Gastrocnemius medialis (tissue), 4 donors: Measurements from ENCODE around the gene CASP4.

Source experiments
- POLR2A ChIP-seq, 2 donors: fragments of 450-650 bp; IDR thresholded peaks; one replicate each; pipeline ENCODE4 v1.6.1; 2017; ENCODE audit warnings: antibody characterized with exemption in 2 of 2, mild to moderate bottlenecking in 2 of 2, moderate library complexity in 2 of 2
- TF ChIP-seq, protein P1 (sequence below), 5 experiments: fragments of 450-650 bp in 3 of 5; fragments of 200-600 bp in 2 of 5; sonication (generic) in 2 of 5; IDR thresholded peaks in 4 of 5; conservative IDR thresholded peaks in 1 of 5; 1 replicate in 4 of 5; 2 replicates in 1 of 5; pipeline ENCODE4 v1.5.1; 2016 to 2019; ENCODE audit warnings: antibody characterized with exemption in 5 of 5, mild to moderate bottlenecking in 3 of 5, moderate library complexity in 3 of 5

DNA sequence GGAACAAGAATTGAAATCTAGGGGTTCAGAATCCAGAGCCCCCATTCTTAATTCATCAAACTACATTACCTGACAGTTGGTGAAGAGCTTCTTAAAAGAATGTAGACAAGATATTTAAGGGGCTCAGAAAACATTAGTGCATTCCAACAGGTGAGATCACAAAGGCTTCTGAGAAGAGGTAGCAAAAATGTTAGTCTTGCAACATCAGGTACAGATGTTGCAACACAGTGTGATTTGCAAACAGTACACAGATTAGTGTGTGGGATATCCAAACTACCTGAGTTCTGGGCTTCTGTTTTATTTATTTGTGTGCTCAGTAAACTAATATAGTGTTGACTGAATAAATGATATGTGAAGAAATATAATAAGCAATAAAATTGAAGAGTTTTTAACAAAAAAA, 11.8 kb downstream of the CASP4 start:
- TF ChIP-seq, protein P1, sequence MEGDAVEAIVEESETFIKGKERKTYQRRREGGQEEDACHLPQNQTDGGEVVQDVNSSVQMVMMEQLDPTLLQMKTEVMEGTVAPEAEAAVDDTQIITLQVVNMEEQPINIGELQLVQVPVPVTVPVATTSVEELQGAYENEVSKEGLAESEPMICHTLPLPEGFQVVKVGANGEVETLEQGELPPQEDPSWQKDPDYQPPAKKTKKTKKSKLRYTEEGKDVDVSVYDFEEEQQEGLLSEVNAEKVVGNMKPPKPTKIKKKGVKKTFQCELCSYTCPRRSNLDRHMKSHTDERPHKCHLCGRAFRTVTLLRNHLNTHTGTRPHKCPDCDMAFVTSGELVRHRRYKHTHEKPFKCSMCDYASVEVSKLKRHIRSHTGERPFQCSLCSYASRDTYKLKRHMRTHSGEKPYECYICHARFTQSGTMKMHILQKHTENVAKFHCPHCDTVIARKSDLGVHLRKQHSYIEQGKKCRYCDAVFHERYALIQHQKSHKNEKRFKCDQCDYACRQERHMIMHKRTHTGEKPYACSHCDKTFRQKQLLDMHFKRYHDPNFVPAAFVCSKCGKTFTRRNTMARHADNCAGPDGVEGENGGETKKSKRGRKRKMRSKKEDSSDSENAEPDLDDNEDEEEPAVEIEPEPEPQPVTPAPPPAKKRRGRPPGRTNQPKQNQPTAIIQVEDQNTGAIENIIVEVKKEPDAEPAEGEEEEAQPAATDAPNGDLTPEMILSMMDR (IDR thresholded peaks at IDR 0.05 in 4 of 5, conservative IDR thresholded peaks at IDR 0.05 in 1 of 5) = no peak
- no peak for TF ChIP-seq POLR2A (IDR thresholded peaks at IDR 0.05)
